ENCODE data around the gene CANX. TPM values are rescaled to one million over a fixed set of nuclear protein-coding genes. Genes with fewer than 3 reads are reported as not detected.
A peak's percentile ranks its signal among the peaks of the same experiment; 100 is the strongest.

Gene CANX
- total and polyA plus RNA-seq, 9 of the 15 experiments (the other 6 are each of a cell fraction or from before 2014, with no cell fraction given): 155 to 893 (median 589) TPM

GRCh38 chr5:179762079-179762780, 63.5 kb downstream of the CANX start:
- no peak overlapping the region for H3K4me3 ChIP-seq
- peaks cover 27 to 52% of the 10 kb centered on the region in 2 experiments for H3K4me1 ChIP-seq (replicated peaks in 1 of 2; ENCODE audit: control insufficient read depth in 2 of 2, insufficient read depth in 2 of 2, low read length in 2 of 2)
- no TSS peak for BruUV-seq (replicated peaks)
- no peaks in the 10 kb centered on the region for H3K9me3 ChIP-seq (replicated peaks; ENCODE audit: control insufficient read depth, insufficient read depth, low read depth, low read length)
- peaks cover 49% of the 10 kb centered on the region for H4K20me1 ChIP-seq (replicated peaks; ENCODE audit: control insufficient read depth, insufficient read depth, low read length)
- peaks cover 31% of the 10 kb centered on the region for H3K36me3 ChIP-seq (ENCODE audit: control insufficient read depth, insufficient read depth, low read length)
- intact Hi-C loops (cut with micrococcal nuclease) (loop anchor here (1.0 to 5.0 kb wide), 2 partner anchors 59 to 330 kb away; no protein-coding TSS in a partner anchor), in situ Hi-C loops (cut with MboI) (no loop called here)
- peak; percentile 43 to 66 (median 58) for DNase-seq (ENCODE audit: extremely low read depth in 1 of 4, low spot score in 3 of 4)
- peaks cover 21% of the 10 kb centered on the region for H3K9me1 ChIP-seq (ENCODE audit: control insufficient read depth, insufficient read depth, low read length)
- peaks cover 84% of the 10 kb centered on the region for H3K79me2 ChIP-seq (ENCODE audit: control insufficient read depth, insufficient read depth, low read length)
- H3K4me2 ChIP-seq (ENCODE audit: insufficient read depth, low read length): peak overlapping the region; percentile 63
- peak; percentile 79 for ATAC-seq
- peak overlapping the region; percentile 21 to 26; a peak in 2 of 4 replicates for H3K9ac ChIP-seq (ENCODE audit: insufficient read depth in 1 of 2, low read depth in 2 of 2, low read length in 2 of 2)
- FAIRE-seq: peak; percentile 59
- H3K27me3 ChIP-seq (ENCODE audit: control insufficient read depth in 2 of 2, insufficient read depth in 2 of 2, low read length in 2 of 2): no peaks in the 10 kb centered on the region
- 0 out of 2 replicates have a peak overlapping the region, but pooled peaks have one; percentile 1 for H2AFZ ChIP-seq (ENCODE audit: low read depth, low read length)
- ChIA-PET POLR2A (interaction anchor here (0.8 to 1.5 kb wide), 6 partner anchors 10 to 58 kb away, joined by 3 to 6 read pairs (median 4); partner anchors contain the start of gene SQSTM1), CTCF (ENCODE audit: low intra/inter-chr PET ratio) (interaction anchor here (0.8 to 1.2 kb wide), 3 partner anchors 60 to 95 kb away, joined by 3 read pairs; no protein-coding TSS in a partner anchor)
- WGBS (ENCODE audit: insufficient coverage, low coverage, missing lambda C conversion rate): 15% methylated on average over 10 of the region's 10 CpGs
- H3K27ac ChIP-seq (ENCODE audit: extremely low read depth, low read depth, low read length): peak overlapping the region; percentile 59
- TF ChIP-seq SMAD4 (CRISPR knock-in tag; conservative IDR thresholded peaks at IDR 0.05) (no peak), ZNF696 (CRISPR knock-in tag; conservative IDR thresholded peaks at IDR 0.05) (no peak), CHD4 (IDR thresholded peaks at IDR 0.05; ENCODE audit: insufficient read depth, insufficient replicate concordance, low read depth, low read length, poor library complexity, severe bottlenecking) (no peak), MAX (CRISPR knock-in tag; IDR thresholded peaks at IDR 0.05) (peak; percentile 54; the same call in 1 of the 2 replicates), DIDO1 (tag; IDR thresholded peaks at IDR 0.05; ENCODE audit: low read depth) (no peak), NR1H2 (CRISPR knock-in tag; IDR thresholded peaks at IDR 0.05) (no peak), SUPT5H (IDR thresholded peaks at IDR 0.05) (no peak), TAF1 (IDR thresholded peaks at IDR 0.05; ENCODE audit: control insufficient read depth, extremely low read depth, insufficient read depth, low read length, severe bottlenecking) (no peak), CCAR2 (IDR thresholded peaks at IDR 0.05; ENCODE audit: low read depth, low read length) (no peak), ZNF518B (CRISPR knock-in tag; IDR thresholded peaks at IDR 0.05) (no peak), NFXL1 (CRISPR knock-in tag; IDR thresholded peaks at IDR 0.05) (no peak), FOXJ3 (CRISPR knock-in tag; IDR thresholded peaks at IDR 0.05) (no peak)
- TF ChIP-seq, protein P1, sequence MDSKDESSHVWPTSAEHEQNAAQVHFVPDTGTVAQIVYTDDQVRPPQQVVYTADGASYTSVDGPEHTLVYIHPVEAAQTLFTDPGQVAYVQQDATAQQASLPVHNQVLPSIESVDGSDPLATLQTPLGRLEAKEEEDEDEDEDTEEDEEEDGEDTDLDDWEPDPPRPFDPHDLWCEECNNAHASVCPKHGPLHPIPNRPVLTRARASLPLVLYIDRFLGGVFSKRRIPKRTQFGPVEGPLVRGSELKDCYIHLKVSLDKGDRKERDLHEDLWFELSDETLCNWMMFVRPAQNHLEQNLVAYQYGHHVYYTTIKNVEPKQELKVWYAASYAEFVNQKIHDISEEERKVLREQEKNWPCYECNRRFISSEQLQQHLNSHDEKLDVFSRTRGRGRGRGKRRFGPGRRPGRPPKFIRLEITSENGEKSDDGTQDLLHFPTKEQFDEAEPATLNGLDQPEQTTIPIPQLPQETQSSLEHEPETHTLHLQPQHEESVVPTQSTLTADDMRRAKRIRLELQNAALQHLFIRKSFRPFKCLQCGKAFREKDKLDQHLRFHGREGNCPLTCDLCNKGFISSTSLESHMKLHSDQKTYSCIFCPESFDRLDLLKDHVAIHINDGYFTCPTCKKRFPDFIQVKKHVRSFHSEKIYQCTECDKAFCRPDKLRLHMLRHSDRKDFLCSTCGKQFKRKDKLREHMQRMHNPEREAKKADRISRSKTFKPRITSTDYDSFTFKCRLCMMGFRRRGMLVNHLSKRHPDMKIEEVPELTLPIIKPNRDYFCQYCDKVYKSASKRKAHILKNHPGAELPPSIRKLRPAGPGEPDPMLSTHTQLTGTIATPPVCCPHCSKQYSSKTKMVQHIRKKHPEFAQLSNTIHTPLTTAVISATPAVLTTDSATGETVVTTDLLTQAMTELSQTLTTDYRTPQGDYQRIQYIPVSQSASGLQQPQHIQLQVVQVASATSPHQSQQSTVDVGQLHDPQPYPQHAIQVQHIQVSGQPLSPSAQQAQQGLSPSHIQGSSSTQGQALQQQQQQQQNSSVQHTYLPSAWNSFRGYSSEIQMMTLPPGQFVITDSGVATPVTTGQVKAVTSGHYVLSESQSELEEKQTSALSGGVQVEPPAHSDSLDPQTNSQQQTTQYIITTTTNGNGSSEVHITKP (IDR thresholded peaks at IDR 0.05; ENCODE audit: partially characterized antibody): no peak
